Measurements from ENCODE around the gene F8A2. TPM values are rescaled to one million over a fixed set of nuclear protein-coding genes. Genes with fewer than 3 reads are reported as not detected.
"Not testable (repeated sequence)": the region's sequence is repeated elsewhere in the genome, so short reads cannot be mapped to it uniquely, and the experiment has no call there.

F8A2 gene
- total RNA-seq: not detected

DNA sequence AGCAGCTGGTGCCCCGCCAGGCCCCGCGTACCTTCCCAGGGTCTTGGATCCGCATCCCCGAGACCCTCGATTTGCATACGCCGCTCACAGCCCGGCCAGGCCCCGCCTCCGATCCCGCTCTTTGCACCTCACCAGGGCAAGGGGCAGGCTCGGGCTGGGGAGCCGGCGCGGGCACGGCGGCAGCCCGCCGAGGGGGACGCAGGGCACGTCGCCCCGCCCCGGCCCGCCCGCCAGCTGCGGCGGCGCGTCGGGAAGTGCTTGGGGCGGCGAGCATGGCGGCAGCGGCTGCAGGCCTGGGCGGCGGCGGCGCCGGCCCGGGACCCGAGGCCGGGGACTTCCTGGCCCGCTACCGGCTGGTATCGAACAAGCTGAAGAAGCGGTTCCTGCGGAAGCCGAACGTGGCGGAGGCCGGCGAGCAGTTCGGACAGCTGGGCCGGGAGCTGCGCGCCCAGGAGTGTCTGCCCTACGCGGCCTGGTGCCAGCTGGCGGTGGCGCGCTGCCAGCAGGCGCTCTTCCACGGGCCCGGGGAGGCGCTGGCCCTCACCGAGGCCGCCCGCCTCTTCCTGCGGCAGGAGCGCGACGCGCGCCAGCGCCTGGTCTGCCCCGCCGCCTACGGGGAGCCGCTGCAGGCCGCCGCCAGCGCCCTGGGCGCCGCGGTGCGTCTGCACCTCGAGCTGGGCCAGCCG lies at the start of gene F8A2:
Gene F8A2 (plus strand): TSS at position 253 of the 686 bp plus-strand sequence. CDS start 20 bp downstream, at position 273.
- intact Hi-C loops (cut with DNase I); DNase-seq (ENCODE audit: low spot score): not testable (repeated sequence)
- peak; percentile 74 for ATAC-seq

DNA sequence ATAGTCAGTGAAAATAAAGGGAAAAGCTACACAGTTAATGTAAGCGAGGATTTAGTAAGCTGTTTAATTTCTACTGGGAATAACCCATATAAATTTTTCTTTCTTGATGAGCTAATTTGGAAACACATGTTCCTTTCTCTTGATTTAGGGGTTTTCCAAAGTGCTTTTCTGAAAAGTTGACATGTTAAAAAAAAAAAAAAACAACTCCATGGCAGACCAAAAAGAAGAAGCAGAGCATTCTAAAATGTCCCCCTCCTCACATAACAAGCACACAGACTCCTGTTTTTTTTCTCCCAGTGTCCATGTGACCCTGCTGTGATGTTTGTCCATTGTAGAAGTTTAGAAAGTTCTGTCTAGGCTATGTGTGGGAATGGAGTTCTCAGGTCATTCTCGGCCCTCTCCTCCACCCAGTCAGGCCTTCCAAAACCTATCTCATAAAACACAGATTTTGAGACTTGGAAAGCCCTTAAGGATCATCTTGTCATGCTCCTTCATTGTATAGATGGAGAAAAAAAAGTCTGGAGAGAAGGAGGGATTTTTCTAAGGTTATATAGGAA lies 48.3 kb upstream of the F8A2 start:
- ATAC-seq: peak; percentile 39
- intact Hi-C loops (cut with DNase I): no loop called here
- DNase-seq (ENCODE audit: low spot score): no peak

DNA sequence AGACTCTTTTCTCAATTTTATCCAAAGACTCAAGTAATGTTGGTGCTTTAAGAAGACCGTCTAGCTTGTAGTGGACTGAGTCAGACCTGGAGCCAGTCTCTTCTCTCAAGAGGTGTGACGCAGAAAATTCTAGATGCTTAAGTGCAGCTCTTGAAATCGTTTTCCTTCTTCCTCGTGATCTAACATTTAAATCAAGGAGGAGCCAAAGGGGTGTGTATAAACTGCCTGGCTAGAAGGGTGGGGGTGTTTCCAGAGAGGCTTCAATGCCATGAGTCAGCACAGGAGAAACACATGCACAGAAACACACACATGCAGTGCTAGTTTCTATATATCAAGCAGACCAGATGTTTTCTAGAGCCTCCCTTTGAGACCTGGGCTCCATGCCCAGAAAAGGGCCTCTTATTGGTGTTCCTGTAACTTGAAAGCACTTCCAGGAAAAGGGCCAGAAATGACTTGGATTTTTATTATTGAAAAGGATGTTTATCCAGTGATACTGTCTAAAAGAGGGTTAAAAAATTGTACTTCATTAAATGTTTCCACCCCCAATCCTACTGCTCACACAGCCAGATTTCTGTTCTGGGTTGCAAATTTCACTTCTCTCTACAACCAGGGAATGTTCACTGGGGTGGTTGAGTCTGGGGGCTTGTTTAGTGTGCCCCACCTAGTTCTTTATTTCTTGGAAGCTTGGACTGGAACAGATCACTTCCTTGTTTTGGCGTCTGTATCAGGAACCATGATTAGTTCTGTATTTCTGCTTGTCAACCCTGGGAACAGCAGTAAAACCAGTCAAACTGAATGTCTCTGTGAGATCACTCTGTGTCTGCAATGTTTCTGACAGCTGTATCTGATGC lies 47.2 kb upstream of the F8A2 start, which contains the start of gene CLIC2:
Gene CLIC2 (minus strand): TSS at position 129 of the 851 bp plus-strand sequence. CDS start 187 bp downstream, outside the sequence.
- ATAC-seq (peak; percentile 78), DNase-seq (ENCODE audit: low spot score) (no peak)
- intact Hi-C loops (cut with DNase I): no loop called here

DNA sequence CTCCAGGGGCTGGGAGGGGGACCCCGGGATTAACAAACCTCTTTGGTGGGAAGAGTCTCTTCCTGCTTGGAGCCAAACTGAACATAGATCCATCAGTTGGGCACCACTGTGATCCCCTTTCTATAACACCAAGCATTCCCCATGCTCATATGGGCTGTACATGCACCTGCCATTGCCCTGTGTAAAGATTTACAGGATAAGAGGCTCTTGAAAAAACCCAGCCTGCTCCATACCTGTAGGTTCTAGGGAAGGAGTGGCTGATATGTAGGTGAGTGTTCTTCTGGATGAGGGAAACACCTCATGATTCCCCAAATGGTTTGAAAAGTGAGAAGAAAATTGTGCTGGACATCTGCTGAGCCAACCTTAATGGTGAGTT lies 46.6 kb upstream of the F8A2 start:
- ATAC-seq; DNase-seq (ENCODE audit: low spot score); intact Hi-C loops (cut with DNase I): not testable (repeated sequence)

DNA sequence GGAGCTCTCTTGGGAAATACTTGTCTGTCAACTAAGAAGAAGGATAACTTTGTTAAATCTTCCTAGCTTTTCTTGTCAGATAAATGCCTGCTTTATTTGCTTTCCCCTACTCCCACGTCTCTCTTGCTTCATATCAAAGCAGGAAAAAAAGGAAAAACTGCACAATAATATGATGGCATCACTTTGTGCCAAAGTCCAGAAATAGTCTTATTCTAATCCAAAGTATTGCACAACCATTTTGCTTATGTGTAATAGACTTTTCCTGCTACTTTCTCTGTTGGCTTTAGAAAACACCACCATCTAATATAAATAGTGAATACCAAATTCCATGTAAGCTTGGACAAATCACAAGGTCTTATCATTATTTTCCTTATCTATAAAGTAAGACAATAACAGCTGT lies 36.2 kb upstream of the F8A2 start:
- DNase-seq (ENCODE audit: low spot score); intact Hi-C loops (cut with DNase I); ATAC-seq: not testable (repeated sequence)

DNA sequence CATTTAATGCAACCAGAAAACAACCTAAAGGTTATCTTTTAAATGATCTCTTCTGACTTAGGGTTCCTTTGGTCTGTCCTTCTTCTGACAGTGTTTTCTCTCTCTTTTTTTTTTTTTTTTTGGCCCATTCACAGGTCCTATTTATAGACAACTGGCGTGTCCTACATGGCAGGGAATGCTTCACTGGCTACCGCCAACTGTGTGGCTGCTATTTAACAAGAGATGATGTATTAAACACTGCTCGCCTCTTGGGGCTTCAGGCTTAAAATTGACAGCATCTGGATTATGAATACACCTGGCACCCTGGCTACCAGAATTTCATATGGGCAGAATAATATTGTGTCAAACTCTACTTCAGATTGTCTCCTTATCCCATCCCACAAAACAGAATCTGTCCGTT lies 32.4 kb upstream of the F8A2 start:
- DNase-seq (ENCODE audit: low spot score); intact Hi-C loops (cut with DNase I); ATAC-seq: not testable (repeated sequence)

DNA sequence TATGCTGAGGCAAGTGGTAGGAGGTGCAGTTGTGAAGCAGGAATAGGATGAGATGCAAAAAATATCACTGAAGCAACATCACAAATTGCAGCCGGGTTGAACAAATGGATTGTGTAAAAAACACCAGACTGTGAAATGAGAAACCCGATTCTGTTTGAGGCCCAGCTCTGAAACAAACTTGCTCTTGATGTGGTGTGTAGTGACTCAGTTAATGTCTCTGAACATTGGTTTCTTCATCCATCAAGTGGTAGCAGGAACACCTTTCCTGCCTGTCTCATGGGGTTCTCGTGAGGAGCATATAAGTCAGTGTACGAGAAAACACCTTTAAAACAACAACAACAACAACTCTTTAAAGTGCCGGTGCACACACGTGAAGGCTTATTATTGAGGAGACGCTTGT lies 18.2 kb upstream of the F8A2 start:
- ATAC-seq; intact Hi-C loops (cut with DNase I); DNase-seq (ENCODE audit: low spot score): not testable (repeated sequence)

DNA sequence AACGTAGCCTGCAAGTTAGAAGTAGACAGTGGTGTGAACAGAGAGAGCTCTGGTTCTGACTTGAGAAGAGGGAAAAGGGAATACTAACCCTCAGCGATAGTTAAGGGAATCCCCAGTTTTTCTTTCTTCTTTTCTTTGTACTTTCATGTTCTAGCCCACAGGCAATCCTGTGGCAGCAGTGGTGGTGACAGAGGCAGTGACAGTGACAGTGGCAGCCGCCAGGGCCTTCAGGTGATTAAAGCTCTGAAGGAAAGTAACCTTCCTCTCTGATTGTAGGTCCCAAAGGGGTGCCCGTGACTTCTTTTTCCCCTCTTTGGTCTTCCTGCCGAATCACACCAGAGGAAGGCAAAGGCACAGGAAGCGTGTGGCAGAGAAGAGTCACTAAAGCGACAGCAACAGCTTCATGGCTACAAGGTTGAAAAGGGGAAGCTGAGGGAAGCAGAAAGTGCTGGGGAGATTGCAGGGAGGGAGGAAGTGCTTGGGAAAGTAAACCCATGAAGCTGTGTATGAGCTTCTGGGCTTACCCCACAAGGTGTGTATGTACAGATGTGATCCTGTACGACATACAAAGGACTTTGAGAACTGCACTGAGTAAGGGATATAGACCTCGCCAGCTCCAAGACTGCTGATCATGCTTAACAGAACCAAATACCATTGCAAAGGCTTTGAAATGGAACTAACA lies 8.0 kb upstream of the F8A2 start:
- intact Hi-C loops (cut with DNase I); DNase-seq (ENCODE audit: low spot score); ATAC-seq: not testable (repeated sequence)

DNA sequence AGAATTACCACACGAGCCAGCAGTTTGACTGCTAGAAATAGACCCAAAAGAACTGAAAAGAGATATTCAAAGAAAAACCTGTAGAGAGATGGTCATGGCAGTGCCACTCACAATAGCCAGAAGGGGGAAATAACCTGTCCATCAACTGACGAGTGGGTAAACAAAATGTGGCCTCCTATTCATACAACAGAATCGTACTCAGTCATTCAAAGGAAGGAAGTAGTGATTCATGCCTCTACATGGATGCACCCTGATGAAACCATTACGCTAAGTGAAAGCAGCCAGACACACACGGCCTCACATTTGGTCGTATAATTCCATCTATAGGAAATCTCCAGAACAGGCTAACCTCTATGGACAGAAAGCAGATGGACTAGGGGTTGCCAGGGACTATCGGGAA lies 2.1 kb upstream of the F8A2 start:
- ATAC-seq; intact Hi-C loops (cut with DNase I); DNase-seq (ENCODE audit: low spot score): not testable (repeated sequence)

DNA sequence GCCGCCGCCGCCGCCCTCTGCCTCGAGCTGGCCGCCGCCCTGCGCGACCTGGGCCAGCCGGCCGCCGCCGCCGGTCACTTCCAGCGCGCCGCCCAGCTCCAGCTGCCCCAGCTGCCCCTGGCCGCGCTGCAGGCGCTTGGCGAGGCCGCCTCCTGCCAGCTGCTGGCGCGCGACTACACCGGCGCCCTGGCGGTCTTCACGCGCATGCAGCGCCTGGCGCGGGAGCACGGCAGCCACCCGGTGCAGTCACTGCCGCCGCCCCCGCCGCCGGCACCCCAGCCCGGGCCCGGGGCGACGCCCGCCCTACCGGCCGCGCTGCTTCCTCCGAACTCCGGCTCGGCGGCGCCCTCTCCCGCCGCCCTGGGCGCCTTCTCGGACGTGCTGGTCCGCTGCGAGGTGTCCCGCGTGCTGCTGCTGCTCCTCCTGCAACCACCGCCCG lies 653 bp downstream of the F8A2 start:
- peak; percentile 64 for ATAC-seq
- intact Hi-C loops (cut with DNase I); DNase-seq (ENCODE audit: low spot score): not testable (repeated sequence)

DNA sequence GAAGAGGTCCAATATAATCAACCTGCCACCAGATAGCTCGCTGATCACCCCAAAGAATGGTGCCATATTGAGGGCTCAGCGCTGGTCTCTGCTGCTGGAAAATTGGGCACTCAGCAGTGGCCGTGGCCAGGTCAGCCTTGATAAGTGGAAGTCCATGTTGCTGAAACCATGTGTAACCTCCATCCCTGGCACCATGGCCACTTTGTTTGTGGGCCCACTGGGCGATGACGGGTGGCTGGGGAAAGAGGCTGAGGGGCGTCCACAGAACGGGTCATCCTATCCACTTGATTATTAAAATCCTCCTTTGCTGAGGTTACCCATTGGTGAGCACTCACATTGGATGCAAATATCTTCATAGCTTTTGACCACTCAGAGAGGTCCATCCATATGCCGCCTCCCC lies 7.7 kb downstream of the F8A2 start:
- no peak for ATAC-seq
- intact Hi-C loops (cut with DNase I): no loop called here

DNA sequence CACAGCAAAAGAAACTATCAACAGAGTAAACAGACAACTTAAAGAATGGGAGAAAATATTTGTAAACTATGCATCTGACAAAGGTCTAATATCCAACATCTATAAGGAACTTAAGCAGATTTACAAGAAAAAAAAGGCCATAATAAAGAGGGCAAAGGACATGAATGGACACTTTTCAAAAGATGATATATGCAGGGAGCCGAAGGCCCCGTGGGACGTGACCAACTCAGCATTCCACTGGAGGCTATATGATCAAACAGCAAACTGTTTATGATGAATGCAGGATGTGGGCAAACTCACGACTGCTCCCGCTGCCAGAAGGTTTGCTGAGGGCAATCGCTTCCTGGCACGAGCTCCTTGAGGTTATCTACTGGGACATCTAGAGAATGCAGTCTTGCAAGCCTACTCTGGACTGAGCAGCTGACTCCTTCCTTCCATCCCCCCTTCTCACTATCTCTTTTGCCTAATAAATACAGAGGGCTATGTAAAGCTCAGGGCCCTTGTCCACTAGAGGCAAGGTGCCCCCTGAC lies 12.9 kb downstream of the F8A2 start:
- DNase-seq (ENCODE audit: low spot score); intact Hi-C loops (cut with DNase I); ATAC-seq: not testable (repeated sequence)

More for the DNA sequence above, 7.7 kb downstream of the F8A2 start:
- DNase-seq (ENCODE audit: low spot score): no peak

DNA sequence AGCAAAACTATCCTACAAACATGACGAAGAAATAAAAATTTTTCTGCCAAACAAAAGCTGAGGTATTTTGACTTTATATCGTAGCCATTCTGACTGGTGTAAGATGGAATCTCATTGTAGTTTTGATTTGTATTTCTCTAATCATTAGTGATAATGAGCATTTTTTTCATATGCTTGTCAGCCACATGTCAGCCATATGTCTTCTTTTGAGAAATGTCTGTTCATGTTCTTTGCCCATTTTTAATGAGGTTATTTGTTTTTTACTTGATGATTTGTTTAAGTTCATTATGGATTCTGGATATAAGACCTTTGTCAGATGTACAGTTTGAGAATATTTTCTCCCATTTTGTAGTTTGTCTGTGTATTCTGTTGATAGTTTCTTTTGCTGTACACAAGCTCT lies 24.5 kb downstream of the F8A2 start:
- intact Hi-C loops (cut with DNase I): no loop called here

DNA sequence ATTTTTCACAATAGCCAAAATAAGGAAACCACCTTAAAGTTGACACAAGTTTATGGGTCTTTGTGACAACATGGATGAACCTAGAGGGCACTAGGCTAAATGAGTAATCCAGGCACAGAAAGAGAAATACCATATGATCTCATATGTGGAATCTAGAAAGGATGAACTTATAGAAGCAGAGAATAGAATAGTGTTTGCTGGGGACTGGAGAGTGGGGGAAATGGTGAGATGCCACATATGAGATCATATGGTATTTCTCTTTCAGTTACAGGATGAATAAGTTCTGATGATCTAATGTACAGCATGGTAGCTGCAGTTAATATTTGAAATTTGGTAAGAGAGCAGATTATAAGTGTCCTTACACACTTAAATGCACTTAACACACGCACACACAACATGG lies 35.9 kb downstream of the F8A2 start:
- DNase-seq (ENCODE audit: low spot score): no peak
- ATAC-seq: no peak
- intact Hi-C loops (cut with DNase I): no loop called here

More for the DNA sequence above, 24.5 kb downstream of the F8A2 start:
- DNase-seq (ENCODE audit: low spot score) (no peak), ATAC-seq (no peak)

Small RNA genes lying within 50 kb of the gene (microRNA-seq; reads per million reads assigned to microRNA genes)
- gene MIR1184-2: not detected

Other genes with a start within 250 kb of the F8A2 start
- gene VBP1, start 165.6 kb upstream of the F8A2 start, total RNA-seq: 30.9 TPM
- gene RAB39B, start 117.6 kb upstream of the F8A2 start, total RNA-seq: 0.58 TPM
- 25.3 TPM for gene CLIC2, start 47.5 kb upstream of the F8A2 start, total RNA-seq
- gene F8A3, start 76.5 kb downstream of the F8A2 start, total RNA-seq: not detected
- 1.8 TPM for gene SPRY3, start 230.5 kb downstream of the F8A2 start, total RNA-seq
- 20.1 TPM for gene TMLHE, start 230.9 kb downstream of the F8A2 start, total RNA-seq